Transverse colon (tissue), 4 donors: ENCODE data around the gene LRFN4.

Source experiments
- EP300 ChIP-seq: sonication (generic); formaldehyde crosslinking; IDR thresholded peaks from one replicate; pipeline ENCODE4 v1.6.1; 2017; ENCODE audit warnings: antibody characterized with exemption, low read depth
- POLR2A ChIP-seq: fragments of 450-650 bp; IDR thresholded peaks from one replicate; pipeline ENCODE4 v1.6.1; 2016; ENCODE audit warnings: antibody characterized with exemption, mild to moderate bottlenecking, moderate library complexity
- POLR2AphosphoS5 ChIP-seq, 3 donors: sonication (generic); formaldehyde crosslinking; IDR thresholded peaks; one replicate each; pipeline ENCODE4 v1.6.1; 2016; ENCODE audit warnings: antibody characterized with exemption in 3 of 3
- TF ChIP-seq, protein P1 (sequence below), 5 experiments: fragments of 200-600 bp in 3 of 5; fragments of 450-650 bp in 2 of 5; sonication (generic) in 3 of 5; IDR thresholded peaks; 1 replicate in 2 of 5; 2 replicates in 3 of 5; pipeline ENCODE4 v1.5.1; 2016 to 2017; ENCODE audit warnings: antibody characterized with exemption in 5 of 5, inconsistent platforms in 3 of 5, mild to moderate bottlenecking in 2 of 5, moderate library complexity in 1 of 5

DNA sequence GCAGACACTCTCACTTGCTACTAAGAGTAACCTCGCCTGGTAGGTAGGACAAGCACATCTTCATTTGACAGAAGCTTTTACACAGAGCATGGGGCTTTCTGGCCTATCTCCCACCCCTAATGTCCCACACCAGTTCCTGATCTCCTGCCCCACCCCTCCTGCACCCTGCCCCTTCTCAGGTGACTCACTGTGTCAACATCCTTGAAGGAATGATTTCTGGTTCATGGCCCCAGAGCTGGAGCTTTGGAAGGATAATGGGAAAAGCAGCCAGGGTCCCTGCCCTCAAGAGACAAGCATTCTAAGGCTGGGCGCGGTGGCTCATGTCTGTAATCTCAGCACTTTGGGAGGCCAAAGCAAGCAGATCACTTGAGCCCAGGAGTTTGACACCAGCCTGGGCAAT is 47.2 kb downstream of the LRFN4 start:
- TF ChIP-seq, protein P1, sequence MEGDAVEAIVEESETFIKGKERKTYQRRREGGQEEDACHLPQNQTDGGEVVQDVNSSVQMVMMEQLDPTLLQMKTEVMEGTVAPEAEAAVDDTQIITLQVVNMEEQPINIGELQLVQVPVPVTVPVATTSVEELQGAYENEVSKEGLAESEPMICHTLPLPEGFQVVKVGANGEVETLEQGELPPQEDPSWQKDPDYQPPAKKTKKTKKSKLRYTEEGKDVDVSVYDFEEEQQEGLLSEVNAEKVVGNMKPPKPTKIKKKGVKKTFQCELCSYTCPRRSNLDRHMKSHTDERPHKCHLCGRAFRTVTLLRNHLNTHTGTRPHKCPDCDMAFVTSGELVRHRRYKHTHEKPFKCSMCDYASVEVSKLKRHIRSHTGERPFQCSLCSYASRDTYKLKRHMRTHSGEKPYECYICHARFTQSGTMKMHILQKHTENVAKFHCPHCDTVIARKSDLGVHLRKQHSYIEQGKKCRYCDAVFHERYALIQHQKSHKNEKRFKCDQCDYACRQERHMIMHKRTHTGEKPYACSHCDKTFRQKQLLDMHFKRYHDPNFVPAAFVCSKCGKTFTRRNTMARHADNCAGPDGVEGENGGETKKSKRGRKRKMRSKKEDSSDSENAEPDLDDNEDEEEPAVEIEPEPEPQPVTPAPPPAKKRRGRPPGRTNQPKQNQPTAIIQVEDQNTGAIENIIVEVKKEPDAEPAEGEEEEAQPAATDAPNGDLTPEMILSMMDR (IDR thresholded peaks at IDR 0.05): no peak
- no peak for TF ChIP-seq POLR2A
- TF ChIP-seq EP300: no peak
- TF ChIP-seq POLR2AphosphoS5 (IDR thresholded peaks at IDR 0.05): no peak
